Glutamatergic neuron (in vitro differentiated cells): ENCODE data around the gene KDM1B. TPM values are rescaled to one million over a fixed set of nuclear protein-coding genes. Genes with fewer than 3 reads are reported as not detected.

ENCODE experiments used
- DNase-seq: peaks from one replicate; pipeline ENCODE4 v3.0.0; 2022
- H3K27ac Mint-ChIP-seq: one replicate; pipeline ENCODE4 v1.8.0; 2020; ENCODE audit warnings: mild to moderate bottlenecking, mixed read lengths, inconsistent platforms; ENCODE audit not compliant: unreplicated experiment
- H3K27me3 Mint-ChIP-seq: one replicate; pipeline ENCODE4 v1.8.0; 2020; ENCODE audit warnings: mild to moderate bottlenecking, moderate library complexity, mixed read lengths, inconsistent platforms; ENCODE audit not compliant: unreplicated experiment
- H3K36me3 Mint-ChIP-seq: one replicate; pipeline ENCODE4 v1.8.0; 2020; ENCODE audit warnings: mild to moderate bottlenecking, mixed read lengths, inconsistent platforms; ENCODE audit not compliant: unreplicated experiment
- H3K4me1 Mint-ChIP-seq: one replicate; pipeline ENCODE4 v1.8.0; 2020; ENCODE audit warnings: mild to moderate bottlenecking, low read depth, mixed read lengths, inconsistent platforms; ENCODE audit not compliant: unreplicated experiment
- H3K4me3 Mint-ChIP-seq: one replicate; pipeline ENCODE4 v1.8.0; 2020; ENCODE audit warnings: mild to moderate bottlenecking, mixed read lengths, inconsistent platforms; ENCODE audit not compliant: unreplicated experiment
- H3K9me3 Mint-ChIP-seq: one replicate; pipeline ENCODE4 v1.8.0; 2020; ENCODE audit warnings: mild to moderate bottlenecking, moderate library complexity, mixed read lengths, inconsistent platforms; ENCODE audit not compliant: unreplicated experiment
- CTCF ChIP-seq: fragments of 200-600 bp; sonication (generic); IDR thresholded peaks from one replicate; pipeline ENCODE4 v1.5.0; 2021; ENCODE audit not compliant: partially characterized antibody, unreplicated experiment
- total RNA-seq: library from RNA; stranded (reverse); fragmentation: NEBNext Ultra II Directional; extraction: Animal tissue kit (Norgen Biotek cat#: 25700); gene quantifications from one replicate; pipeline ENCODE4 v1.2.1, GENCODE V29; 2021; ENCODE audit not compliant: unreplicated experiment

The KDM1B gene
- total RNA-seq, 1 donor from 2014 or later, result 21.1 TPM

- H3K36me3 Mint-ChIP-seq, result peaks cover 11% of the 10 kb centered on the region
- H3K27ac Mint-ChIP-seq, result no peak overlapping the region
- no peak overlapping the region for H3K4me3 Mint-ChIP-seq
- H3K9me3 Mint-ChIP-seq, result peaks cover 3% of the 10 kb centered on the region
- no peak for DNase-seq
- H3K27me3 Mint-ChIP-seq, result no peaks in the 10 kb centered on the region
- no peak for TF ChIP-seq CTCF
- H3K4me1 Mint-ChIP-seq, result peaks cover 10% of the 10 kb centered on the region
These were observed 57.0 kb downstream of the KDM1B start for GRCh38 chr6:18212231-18212630.

DNA sequence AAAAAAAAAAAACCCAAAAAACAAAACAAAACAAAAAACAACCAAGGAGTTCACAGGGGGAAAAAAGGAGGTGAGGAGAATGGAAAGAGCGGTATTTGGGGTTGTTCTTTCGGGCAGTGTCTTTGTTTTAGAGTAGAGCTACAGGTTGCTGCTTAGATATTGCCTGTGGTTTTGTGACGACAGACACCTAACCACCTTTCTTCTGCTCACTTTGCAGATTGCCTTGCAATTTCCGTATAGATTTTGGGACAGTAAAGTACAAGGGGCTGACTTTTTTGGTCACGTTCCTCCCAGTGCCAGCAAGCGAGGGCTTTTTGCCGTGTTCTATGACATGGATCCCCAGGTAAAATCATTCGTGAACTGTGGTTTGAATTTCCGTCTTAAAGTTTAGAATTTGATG, 58.2 kb downstream of the KDM1B start:
- H3K4me1 Mint-ChIP-seq, result peaks cover 2% of the 10 kb centered on the region
- peaks cover 11% of the 10 kb centered on the region for H3K36me3 Mint-ChIP-seq
- no peak overlapping the region for H3K4me3 Mint-ChIP-seq
- H3K9me3 Mint-ChIP-seq, result no peaks in the 10 kb centered on the region
- TF ChIP-seq CTCF, result no peak
- H3K27ac Mint-ChIP-seq, result no peak overlapping the region
- DNase-seq, result no peak
- H3K27me3 Mint-ChIP-seq, result no peaks in the 10 kb centered on the region

GRCh38 chr6:18214003-18214402, 58.8 kb downstream of the KDM1B start:
- Mint-ChIP-seq H3K9me3 (no peaks in the 10 kb centered on the region), H3K4me3 (no peak overlapping the region), H3K4me1 (peaks cover 2% of the 10 kb centered on the region), H3K27me3 (no peaks in the 10 kb centered on the region), H3K36me3 (peaks cover 11% of the 10 kb centered on the region), H3K27ac (no peak overlapping the region)
- DNase-seq, result no peak
- TF ChIP-seq CTCF, result no peak

DNA sequence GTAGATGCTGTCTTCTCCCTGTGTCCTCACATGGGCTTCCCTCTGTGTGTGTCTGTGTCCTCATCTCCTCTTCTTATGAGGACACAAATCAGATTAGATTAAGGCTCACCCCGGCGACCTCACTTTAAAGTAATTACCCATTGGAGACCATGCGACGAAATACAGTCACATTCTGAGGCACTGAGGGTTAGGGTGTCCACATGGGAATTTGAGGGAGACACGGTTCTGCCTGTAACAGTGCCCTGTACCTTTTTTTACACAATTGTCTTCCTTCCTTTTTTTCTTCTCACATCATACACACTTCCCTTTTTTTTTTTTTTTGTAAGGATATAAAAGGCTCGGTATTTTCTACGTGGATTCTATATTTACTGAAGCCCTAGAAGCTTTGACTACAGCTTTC, 60.2 kb downstream of the KDM1B start:
- peaks cover 2% of the 10 kb centered on the region for H3K4me1 Mint-ChIP-seq
- peaks cover 11% of the 10 kb centered on the region for H3K36me3 Mint-ChIP-seq
- H3K4me3 Mint-ChIP-seq, result no peak overlapping the region
- no peak for DNase-seq
- H3K27me3 Mint-ChIP-seq, result no peaks in the 10 kb centered on the region
- no peaks in the 10 kb centered on the region for H3K9me3 Mint-ChIP-seq
- TF ChIP-seq CTCF, result no peak
- H3K27ac Mint-ChIP-seq, result no peak overlapping the region

- peaks cover 2% of the 10 kb centered on the region for H3K9me3 Mint-ChIP-seq
- H3K36me3 Mint-ChIP-seq, result peaks cover 16% of the 10 kb centered on the region
- no peak overlapping the region for H3K27ac Mint-ChIP-seq
- peaks cover 1% of the 10 kb centered on the region for H3K27me3 Mint-ChIP-seq
- H3K4me3 Mint-ChIP-seq, result no peak overlapping the region
- no peak for TF ChIP-seq CTCF
- DNase-seq, result no peak
- peaks cover 2% of the 10 kb centered on the region for H3K4me1 Mint-ChIP-seq
These were observed 61.2 kb downstream of the KDM1B start for GRCh38 chr6:18216411-18216810.
